Activated CD8-positive, alpha-beta memory T cell treated with anti-CD3 and anti-CD28 coated beads, Interleukin-2, amount 50 U/mL, for 24 hours (primary cell): ENCODE results near the gene PDZRN4.
"Not testable (repeated sequence)": the region's sequence is repeated elsewhere in the genome, so short reads cannot be mapped to it uniquely, and the experiment has no call there.

Source experiments
- DNase-seq: peaks from one replicate; pipeline ENCODE4 v3.0.0-alpha.2; 2020; ENCODE audit errors: extremely low read depth

The PDZRN4 gene

GRCh38 chr12:41188058-41188840 lies at the start of gene PDZRN4:
PDZRN4 (plus strand) TSS chr12:41188320.
- DNase-seq, result no peak

- DNase-seq, result no peak
These were observed 48.0 kb upstream of the PDZRN4 start for GRCh38 chr12:41140117-41140516.

GRCh38 chr12:41141104-41141503 lies 47.0 kb upstream of the PDZRN4 start:
- DNase-seq, result no peak

- DNase-seq, result no peak
These were observed 45.7 kb upstream of the PDZRN4 start for GRCh38 chr12:41142376-41142775.

GRCh38 chr12:41151793-41152192 lies 36.3 kb upstream of the PDZRN4 start:
- DNase-seq, result no peak

GRCh38 chr12:41162461-41162860 lies 25.7 kb upstream of the PDZRN4 start:
- no peak for DNase-seq

GRCh38 chr12:41167701-41168100 lies 20.4 kb upstream of the PDZRN4 start:
- DNase-seq, result no peak

- DNase-seq, result no peak
These were observed 13.5 kb upstream of the PDZRN4 start for GRCh38 chr12:41174602-41175001.

GRCh38 chr12:41179507-41179906 lies 8.6 kb upstream of the PDZRN4 start:
- not testable (repeated sequence) for DNase-seq

- DNase-seq, result no peak
These were observed 3.3 kb upstream of the PDZRN4 start for GRCh38 chr12:41184864-41185263.

GRCh38 chr12:41186026-41186425 lies 2.1 kb upstream of the PDZRN4 start:
- no peak for DNase-seq

- DNase-seq, result no peak
These were observed 798 bp downstream of the PDZRN4 start for GRCh38 chr12:41188841-41189394.

GRCh38 chr12:41189395-41190251 lies 1.5 kb downstream of the PDZRN4 start:
- no peak for DNase-seq

GRCh38 chr12:41190338-41190737 lies 2.2 kb downstream of the PDZRN4 start:
- DNase-seq, result no peak

GRCh38 chr12:41191549-41191948 lies 3.4 kb downstream of the PDZRN4 start:
- not testable (repeated sequence) for DNase-seq

- no peak for DNase-seq
These were observed 5.2 kb downstream of the PDZRN4 start for GRCh38 chr12:41193311-41193710.

GRCh38 chr12:41202051-41202450 lies 13.9 kb downstream of the PDZRN4 start:
- no peak for DNase-seq

- no peak for DNase-seq
These were observed 17.1 kb downstream of the PDZRN4 start for GRCh38 chr12:41205070-41205709.

- no peak for DNase-seq
These were observed 18.2 kb downstream of the PDZRN4 start for GRCh38 chr12:41206298-41206697.

- no peak for DNase-seq
These were observed 23.3 kb downstream of the PDZRN4 start for GRCh38 chr12:41211448-41211847.

- no peak for DNase-seq
These were observed 24.5 kb downstream of the PDZRN4 start for GRCh38 chr12:41212625-41213024.

GRCh38 chr12:41213107-41213506 lies 25.0 kb downstream of the PDZRN4 start:
- DNase-seq, result no peak
